DMS153 (cell line): ENCODE measurements around the gene MRM2.
"Not testable (repeated sequence)": the region's sequence is repeated elsewhere in the genome, so short reads cannot be mapped to it uniquely, and the experiment has no call there.

ENCODE experiments used
- DNase-seq: peaks from one replicate; lab custom pipeline; 2025; lab: John Stamatoyannopoulos, UW

Gene MRM2

GRCh38 chr7:2241580-2242540 lies at the start of gene MRM2, which contains the start of gene NUDT1:
MRM2 (minus strand) TSS chr7:2242205; CDS start chr7:2242169, 36 bp downstream.
NUDT1 (plus strand) TSS chr7:2242226; CDS start chr7:2244575, 2,349 bp downstream.
- DNase-seq: peak; percentile 57

- DNase-seq: no peak
These were observed 48.9 kb upstream of the MRM2 start for GRCh38 chr7:2290877-2291276.

- DNase-seq: no peak
These were observed 47.6 kb upstream of the MRM2 start for GRCh38 chr7:2289621-2290020.

- no peak for DNase-seq
These were observed 47.1 kb upstream of the MRM2 start for GRCh38 chr7:2289111-2289586.

- no peak for DNase-seq
These were observed 46.5 kb upstream of the MRM2 start for GRCh38 chr7:2288503-2288902.

- DNase-seq: no peak
These were observed 45.7 kb upstream of the MRM2 start for GRCh38 chr7:2287745-2288144.

- DNase-seq: no peak
These were observed 41.1 kb upstream of the MRM2 start for GRCh38 chr7:2283074-2283473.

- no peak for DNase-seq
These were observed 40.3 kb upstream of the MRM2 start for GRCh38 chr7:2282185-2282751.

- DNase-seq: no peak
These were observed 39.5 kb upstream of the MRM2 start for GRCh38 chr7:2281541-2281940.

- no peak for DNase-seq
These were observed 38.4 kb upstream of the MRM2 start for GRCh38 chr7:2280424-2280823.

- no peak for DNase-seq
These were observed 37.9 kb upstream of the MRM2 start for GRCh38 chr7:2279896-2280295.

GRCh38 chr7:2278026-2278425 lies 36.0 kb upstream of the MRM2 start:
- DNase-seq: no peak

- no peak for DNase-seq
These were observed 34.1 kb upstream of the MRM2 start for GRCh38 chr7:2276107-2276506.

- no peak for DNase-seq
These were observed 33.1 kb upstream of the MRM2 start for GRCh38 chr7:2275101-2275500.

GRCh38 chr7:2274666-2275065 lies 32.7 kb upstream of the MRM2 start:
- no peak for DNase-seq

- DNase-seq: no peak
These were observed 31.9 kb upstream of the MRM2 start for GRCh38 chr7:2273866-2274265.

- DNase-seq: no peak
These were observed 30.0 kb upstream of the MRM2 start for GRCh38 chr7:2272031-2272430.

GRCh38 chr7:2271273-2272026 lies 29.4 kb upstream of the MRM2 start:
- DNase-seq: no peak

- no peak for DNase-seq
These were observed 28.5 kb upstream of the MRM2 start for GRCh38 chr7:2270495-2270894.

- DNase-seq: no peak
These were observed 28.0 kb upstream of the MRM2 start for GRCh38 chr7:2269991-2270460.

- DNase-seq: not testable (repeated sequence)
These were observed 27.3 kb upstream of the MRM2 start for GRCh38 chr7:2269089-2269990.
